Lung (tissue), 12 donors: Measurements from ENCODE around the gene FOXD2. TPM values are rescaled to one million over a fixed set of nuclear protein-coding genes. Genes with fewer than 3 reads are reported as not detected.

Experiments used
- ATAC-seq: fragments of 200-7000 bp; cut with Tn5 transposase; one replicate; pipeline ENCODE4 v1.9.1; 2020; ENCODE audit warnings: moderate number of reproducible peaks; ENCODE audit not compliant: insufficient read depth, low FRiP score
- DNase-seq, 3 donors: peaks; one replicate each; pipeline ENCODE4 v3.0.0-alpha.2; 2013 to 2017
- H3K27ac ChIP-seq, 2 donors: one replicate each; pipeline ENCODE4 v1.5.1; 2013; ENCODE audit warnings: mild to moderate bottlenecking in 2 of 2, moderate library complexity in 2 of 2, control low read depth in 1 of 2, inconsistent platforms in 1 of 2, low read depth in 1 of 2, low read length in 1 of 2
- H3K27me3 ChIP-seq, 3 donors: one replicate each; pipeline ENCODE4 v1.5.1; 2013; ENCODE audit warnings: low read length in 2 of 3; ENCODE audit not compliant: control insufficient read depth in 3 of 3, insufficient read depth in 3 of 3
- H3K36me3 ChIP-seq, 4 donors: one replicate each; pipeline ENCODE4 v1.5.1; 2013; ENCODE audit warnings: low read length in 4 of 4, mild to moderate bottlenecking in 1 of 4, moderate library complexity in 1 of 4; ENCODE audit not compliant: control insufficient read depth in 4 of 4, insufficient read depth in 4 of 4
- H3K4me1 ChIP-seq, 5 donors: one replicate each; pipeline ENCODE4 v1.5.1; 2013; ENCODE audit warnings: low read length in 5 of 5, mild to moderate bottlenecking in 2 of 5, moderate library complexity in 1 of 5; ENCODE audit not compliant: control insufficient read depth in 5 of 5, insufficient read depth in 5 of 5
- H3K4me3 ChIP-seq: one replicate; pipeline ENCODE4 v1.5.1; 2013; ENCODE audit warnings: mild to moderate bottlenecking, control low read depth, moderate library complexity
- H3K9ac ChIP-seq, 2 donors: one replicate each; pipeline ENCODE4 v1.5.1; 2013; ENCODE audit warnings: low read length in 2 of 2, control low read depth in 1 of 2; ENCODE audit not compliant: insufficient read depth in 1 of 2
- H3K9me3 ChIP-seq, 4 donors: one replicate each; pipeline ENCODE4 v1.5.1; 2013; ENCODE audit warnings: low read length in 3 of 4, mild to moderate bottlenecking in 1 of 4, moderate library complexity in 1 of 4; ENCODE audit not compliant: control insufficient read depth in 4 of 4, insufficient read depth in 3 of 4
- CTCF ChIP-seq: IDR thresholded peaks from 2 replicates; pipeline ENCODE4 v1.5.1; 2012; ENCODE audit warnings: mild to moderate bottlenecking; ENCODE audit errors: control extremely low read depth, extremely low read depth
- WGBS, 2 donors: extraction: QIAGEN DNeasy Blood & Tissue Kit; methylation state at CpG; one replicate each; pipeline ENCODE4 v1.1.7; 2013; 5-methylcytosine and 5-hydroxymethylcytosine counted together
- polyA plus RNA-seq, 2 donors: library from polyadenylated mRNA; stranded (reverse); fragments of 200-250 nt; gene quantifications; one replicate each; pipeline ENCODE4 v1.2.1, GENCODE V29; 2013
- total RNA-seq, 2 donors: library from RNA; depleted of rRNA in 1 of 2; stranded (reverse); fragments of >200 nt in 1 of 2; gene quantifications; one replicate each; pipeline ENCODE4 v1.2.1, GENCODE V29; 2014 to 2021
- donor health status: control.
- donor health status: control.
- donor health status: Bipolar disorder and iron deficiency.
- donor health status: healthy.
- donor health status: DM: yes; HTN: yes; CAD: no.

FOXD2 gene
- total and polyA plus RNA-seq, 4 donors: 0.09 to 1.1 (median 0.14) TPM

GRCh38 chr1:47482786-47483185, 44.9 kb downstream of the FOXD2 start:
- 14 to 37% methylated on average over 1 of the region's 1 CpG for WGBS, 2 donors
- no peak for DNase-seq

GRCh38 chr1:47483651-47484050, 45.8 kb downstream of the FOXD2 start:
- no peak for ATAC-seq

More at GRCh38 chr1:47482786-47483185, 44.9 kb downstream of the FOXD2 start:
- Histone ChIP-seq H3K9me3 (no peaks in the 10 kb centered on the region), H3K36me3 (no peaks in the 10 kb centered on the region), H3K4me3 (no peak overlapping the region), H3K27me3 (no peaks in the 10 kb centered on the region), H3K4me1 (peaks cover 0 to 9% (median 0%) of the 10 kb centered on the region in 5 donors), H3K27ac (no peak overlapping the region), H3K9ac (no peak overlapping the region)
- no peak for ATAC-seq
- no peak for TF ChIP-seq CTCF

GRCh38 chr1:47485817-47486216, 48.0 kb downstream of the FOXD2 start:
- WGBS, 2 donors: 87 to 92% methylated on average over 3 of the region's 3 CpGs
- H3K9ac ChIP-seq: no peak overlapping the region
- TF ChIP-seq CTCF: no peak
- no peaks in the 10 kb centered on the region for H3K9me3 ChIP-seq
- no peak overlapping the region for H3K4me3 ChIP-seq
- H3K27ac ChIP-seq: no peak overlapping the region
- no peak for DNase-seq
- no peaks in the 10 kb centered on the region for H3K36me3 ChIP-seq
- H3K4me1 ChIP-seq: no peaks in the 10 kb centered on the region
- peaks cover 0 to 5% (median 3%) of the 10 kb centered on the region in 3 donors for H3K27me3 ChIP-seq
- no peak for ATAC-seq

More at GRCh38 chr1:47483651-47484050, 45.8 kb downstream of the FOXD2 start:
- no peak for DNase-seq
- peaks cover 0 to under 1% (median 0%) of the 10 kb centered on the region in 5 donors for H3K4me1 ChIP-seq
- WGBS, 2 donors: 86 to 88% methylated on average over 5 of the region's 5 CpGs
- no peak for TF ChIP-seq CTCF
- H3K27me3 ChIP-seq: no peaks in the 10 kb centered on the region
- H3K27ac ChIP-seq: no peak overlapping the region
- H3K9me3 ChIP-seq: no peaks in the 10 kb centered on the region
- H3K36me3 ChIP-seq: no peaks in the 10 kb centered on the region
- no peak overlapping the region for H3K9ac ChIP-seq
- no peak overlapping the region for H3K4me3 ChIP-seq

- Histone ChIP-seq H3K27ac (no peak overlapping the region), H3K4me3 (no peak overlapping the region), H3K27me3 (peaks cover 0 to 5% (median 3%) of the 10 kb centered on the region in 3 donors), H3K36me3 (no peaks in the 10 kb centered on the region), H3K9me3 (peaks cover 0 to under 1% (median 0%) of the 10 kb centered on the region in 4 donors), H3K4me1 (no peaks in the 10 kb centered on the region), H3K9ac (no peak overlapping the region)
- 96 to 100% methylated on average over 3 of the region's 3 CpGs for WGBS, 2 donors
- no peak for TF ChIP-seq CTCF
- DNase-seq (no peak), ATAC-seq (no peak)
These were observed 49.5 kb downstream of the FOXD2 start for GRCh38 chr1:47487332-47487731.
